CD4-positive, alpha-beta T cell treated with Interleukin-6 at 100 ng/mL for 8 hours (primary cell): Measurements from ENCODE around the gene RIPOR3.
A peak's percentile ranks its signal among the peaks of the same experiment; 100 is the strongest.
"Not testable (repeated sequence)": the region's sequence is repeated elsewhere in the genome, so short reads cannot be mapped to it uniquely, and the experiment has no call there.

Source experiments
- DNase-seq: peaks from one replicate; pipeline ENCODE4 v3.0.0-alpha.2; 2020; ENCODE audit warnings: mixed read lengths, low spot score

Gene RIPOR3

GRCh38 chr20:50658804-50659380 is 32.5 kb downstream of the RIPOR3 start:
- no peak for DNase-seq

- DNase-seq: no peak
Measured at GRCh38 chr20:50655311-50655880, 35.9 kb downstream of the RIPOR3 start.

- DNase-seq: no peak
Measured at GRCh38 chr20:50654904-50655303, 36.4 kb downstream of the RIPOR3 start.

- no peak for DNase-seq
Measured at GRCh38 chr20:50652702-50653294, 38.5 kb downstream of the RIPOR3 start.

- DNase-seq: no peak
Measured at GRCh38 chr20:50651676-50652075, 39.7 kb downstream of the RIPOR3 start.

- DNase-seq: no peak
Measured at GRCh38 chr20:50649590-50649989, 41.8 kb downstream of the RIPOR3 start.

- DNase-seq: no peak
Measured at GRCh38 chr20:50648651-50649050, 42.7 kb downstream of the RIPOR3 start.

GRCh38 chr20:50646483-50646996 is 44.8 kb downstream of the RIPOR3 start:
- DNase-seq: no peak

GRCh38 chr20:50645253-50646068 is 45.9 kb downstream of the RIPOR3 start:
- no peak for DNase-seq

- DNase-seq: no peak
Measured at GRCh38 chr20:50642288-50642803, 49.0 kb downstream of the RIPOR3 start.

- DNase-seq: not testable (repeated sequence)
Measured at GRCh38 chr20:50641625-50642287, 49.6 kb downstream of the RIPOR3 start.

GRCh38 chr20:50639971-50640711 is 51.2 kb downstream of the RIPOR3 start:
- DNase-seq: not testable (repeated sequence)

GRCh38 chr20:50638015-50638847 is 53.1 kb downstream of the RIPOR3 start:
- DNase-seq: not testable (repeated sequence)

GRCh38 chr20:50636601-50637540 is 54.5 kb downstream of the RIPOR3 start:
- no peak for DNase-seq

GRCh38 chr20:50635676-50636600 is 55.4 kb downstream of the RIPOR3 start:
- DNase-seq: peak; percentile 11

GRCh38 chr20:50635014-50635557 is 56.3 kb downstream of the RIPOR3 start:
- no peak for DNase-seq

- DNase-seq: no peak
Measured at GRCh38 chr20:50634191-50634590, 57.2 kb downstream of the RIPOR3 start.

GRCh38 chr20:50633361-50633760 is 58.0 kb downstream of the RIPOR3 start:
- no peak for DNase-seq
